OCI-LY7 (cell line): ENCODE data around the gene NCAPG.

ENCODE experiments used
- CTCF ChIP-seq: fragments of 200-600 bp; sonication (generic); conservative IDR thresholded peaks from 2 replicates; pipeline ENCODE4 v1.5.1; 2014; ENCODE audit warnings: mild to moderate bottlenecking, antibody characterized with exemption, low read length, moderate library complexity, mixed read lengths
- EZH2phosphoT487 ChIP-seq: fragments of 200-600 bp; sonication (generic); IDR thresholded peaks from 2 replicates; pipeline ENCODE4 v1.6.1; 2018; ENCODE audit warnings: low read depth, borderline replicate concordance, mild to moderate bottlenecking, mixed run types, antibody characterized with exemption, low read length, moderate library complexity, mixed read lengths

- no peak for TF ChIP-seq CTCF
- TF ChIP-seq EZH2phosphoT487 = no peak
These were observed 5.4 kb downstream of the NCAPG start for GRCh38 chr4:17816142-17816541.
